HEK293 (cell line): Measurements from ENCODE around the gene OPA3.

Experiments
- CTCF ChIA-PET: fragments of 350-600 bp; formaldehyde crosslinking; extraction: SDS; loops from one replicate; lab custom pipeline; 2021; ENCODE audit warnings: antibody characterized with exemption; lab: Yijun Ruan, JAX
- POLR2A ChIA-PET: fragments of 300-600 bp; formaldehyde crosslinking; extraction: SDS; loops from one replicate; lab custom pipeline; 2020; ENCODE audit warnings: antibody characterized with exemption, inconsistent platforms; lab: Yijun Ruan, JAX
- H3K27ac ChIP-seq: fragments of 200-500 bp; sonication (Bioruptor generic); 2 replicates; pipeline ENCODE4 v1.5.1; 2014; ENCODE audit warnings: low read depth, low read length, control low read depth, inconsistent platforms; ENCODE audit errors: extremely low read depth
- H3K36me3 ChIP-seq, 2 experiments: fragments of 200-500 bp in 1 of 2; sonication (Bioruptor generic) in 1 of 2; 1 replicate in 1 of 2; 2 replicates in 1 of 2; pipeline ENCODE4 v1.5.1; 2014 to 2017; ENCODE audit warnings: inconsistent platforms in 2 of 2, low read length in 2 of 2; ENCODE audit not compliant: control insufficient read depth in 2 of 2, insufficient read depth in 1 of 2
- H3K4me1 ChIP-seq: fragments of 200-500 bp; sonication (Bioruptor generic); 2 replicates; pipeline ENCODE4 v1.5.1; 2014; ENCODE audit warnings: mild to moderate bottlenecking, low read length, inconsistent platforms; ENCODE audit not compliant: control insufficient read depth, insufficient read depth
- H3K4me3 ChIP-seq: 2 replicates; pipeline ENCODE4 v1.5.1; 2011; ENCODE audit warnings: low read depth, mild to moderate bottlenecking, control low read depth, low read length, moderate library complexity
- H3K9me3 ChIP-seq: fragments of 200-500 bp; sonication (Bioruptor generic); 2 replicates; pipeline ENCODE4 v1.5.1; 2014; ENCODE audit warnings: low read depth, low read length, inconsistent platforms; ENCODE audit not compliant: control insufficient read depth, insufficient read depth
- GFI1B ChIP-seq: fragments of 450-650 bp; formaldehyde crosslinking; IDR thresholded peaks from 2 replicates; pipeline ENCODE4 v1.5.1; 2016; ENCODE audit warnings: missing biosample characterization, missing genetic modification characterization
- MYNN ChIP-seq: fragments of 450-650 bp; formaldehyde crosslinking; IDR thresholded peaks from 2 replicates; pipeline ENCODE4 v1.5.1; 2016; ENCODE audit warnings: missing biosample characterization, missing genetic modification characterization, borderline replicate concordance
- OSR2 ChIP-seq: fragments of 450-650 bp; formaldehyde crosslinking; IDR thresholded peaks from 2 replicates; pipeline ENCODE4 v1.5.1; 2016; ENCODE audit warnings: missing biosample characterization, missing genetic modification characterization
- PRDM6 ChIP-seq: fragments of 450-650 bp; formaldehyde crosslinking; IDR thresholded peaks from 2 replicates; pipeline ENCODE4 v1.5.1; 2017; ENCODE audit warnings: missing biosample characterization, missing genetic modification characterization
- RBAK ChIP-seq: fragments of 450-650 bp; formaldehyde crosslinking; IDR thresholded peaks from 2 replicates; pipeline ENCODE4 v1.5.1; 2016; ENCODE audit warnings: missing biosample characterization, missing genetic modification characterization
- SCRT2 ChIP-seq: fragments of 450-650 bp; formaldehyde crosslinking; IDR thresholded peaks from 2 replicates; pipeline ENCODE4 v1.5.1; 2016; ENCODE audit warnings: missing biosample characterization, missing genetic modification characterization
- SP2 ChIP-seq: fragments of 450-650 bp; formaldehyde crosslinking; IDR thresholded peaks from 2 replicates; pipeline ENCODE4 v1.5.1; 2016; ENCODE audit warnings: missing biosample characterization, missing genetic modification characterization
- ZNF10 ChIP-seq: fragments of 450-650 bp; formaldehyde crosslinking; IDR thresholded peaks from 2 replicates; pipeline ENCODE4 v1.5.1; 2017; ENCODE audit warnings: missing biosample characterization, missing genetic modification characterization
- ZNF112 ChIP-seq: fragments of 450-650 bp; formaldehyde crosslinking; IDR thresholded peaks from 2 replicates; pipeline ENCODE4 v1.5.0; 2017; ENCODE audit warnings: missing biosample characterization, missing genetic modification characterization
- ZNF148 ChIP-seq: fragments of 450-650 bp; formaldehyde crosslinking; IDR thresholded peaks from 2 replicates; pipeline ENCODE4 v1.5.0; 2017; ENCODE audit warnings: missing biosample characterization, missing genetic modification characterization, borderline replicate concordance
- ZNF157 ChIP-seq: fragments of 450-650 bp; formaldehyde crosslinking; IDR thresholded peaks from 2 replicates; pipeline ENCODE4 v1.5.1; 2016; ENCODE audit warnings: missing biosample characterization, missing genetic modification characterization
- ZNF324 ChIP-seq: fragments of 450-650 bp; formaldehyde crosslinking; IDR thresholded peaks from 2 replicates; pipeline ENCODE4 v1.5.1; 2016; ENCODE audit warnings: missing biosample characterization, missing genetic modification characterization
- ZNF335 ChIP-seq: fragments of 450-650 bp; formaldehyde crosslinking; conservative IDR thresholded peaks from 2 replicates; pipeline ENCODE4 v1.5.1; 2016; ENCODE audit warnings: missing biosample characterization, missing genetic modification characterization
- ZNF366 ChIP-seq: fragments of 450-650 bp; formaldehyde crosslinking; conservative IDR thresholded peaks from 2 replicates; pipeline ENCODE4 v1.5.1; 2016; ENCODE audit warnings: missing biosample characterization, missing genetic modification characterization
- ZNF433 ChIP-seq: fragments of 450-650 bp; formaldehyde crosslinking; IDR thresholded peaks from 2 replicates; pipeline ENCODE4 v1.5.1; 2016; ENCODE audit warnings: missing biosample characterization, missing genetic modification characterization, low read depth
- ZNF473 ChIP-seq: fragments of 450-650 bp; formaldehyde crosslinking; IDR thresholded peaks from 2 replicates; pipeline ENCODE4 v1.5.1; 2017; ENCODE audit warnings: missing biosample characterization, missing genetic modification characterization
- ZNF549 ChIP-seq: fragments of 450-650 bp; IDR thresholded peaks from 2 replicates; pipeline ENCODE4 v1.5.1; 2018; ENCODE audit warnings: missing biosample characterization, missing genetic modification characterization, mild to moderate bottlenecking, inconsistent platforms, moderate library complexity
- ZNF629 ChIP-seq: fragments of 450-650 bp; formaldehyde crosslinking; IDR thresholded peaks from 2 replicates; pipeline ENCODE4 v1.5.1; 2017; ENCODE audit warnings: missing biosample characterization, missing genetic modification characterization
- ZNF664 ChIP-seq: fragments of 450-650 bp; formaldehyde crosslinking; IDR thresholded peaks from 2 replicates; pipeline ENCODE4 v1.5.1; 2016; ENCODE audit warnings: missing biosample characterization, missing genetic modification characterization
- ZNF830 ChIP-seq: fragments of 450-650 bp; IDR thresholded peaks from 2 replicates; pipeline ENCODE4 v1.5.0; 2018; ENCODE audit warnings: missing biosample characterization, missing genetic modification characterization, low read depth, mild to moderate bottlenecking, moderate library complexity
- ZNF837 ChIP-seq: fragments of 450-650 bp; formaldehyde crosslinking; IDR thresholded peaks from 2 replicates; pipeline ENCODE4 v1.5.1; 2016; ENCODE audit warnings: missing biosample characterization, missing genetic modification characterization
- TF ChIP-seq, protein P1 (sequence below): fragments of 450-650 bp; formaldehyde crosslinking; IDR thresholded peaks from 2 replicates; pipeline ENCODE4 v1.5.1; 2016; ENCODE audit warnings: missing biosample characterization, missing genetic modification characterization
- TF ChIP-seq, protein P2 (sequence below): fragments of 450-650 bp; formaldehyde crosslinking; IDR thresholded peaks from 2 replicates; pipeline ENCODE4 v1.5.1; 2016; ENCODE audit warnings: missing biosample characterization, missing genetic modification characterization
- TF ChIP-seq, protein P3 (sequence below): fragments of 450-650 bp; formaldehyde crosslinking; IDR thresholded peaks from 2 replicates; pipeline ENCODE4 v1.5.1; 2016; ENCODE audit warnings: missing biosample characterization, missing genetic modification characterization, low read depth

OPA3 gene

GRCh38 chr19:45478454-45479238 is 106.0 kb downstream of the OPA3 start (continued):
- TF ChIP-seq ZNF148 (tag by site-specific recombination), result no peak
- no peak for TF ChIP-seq ZNF112 (tag by site-specific recombination)
- TF ChIP-seq, protein P1, sequence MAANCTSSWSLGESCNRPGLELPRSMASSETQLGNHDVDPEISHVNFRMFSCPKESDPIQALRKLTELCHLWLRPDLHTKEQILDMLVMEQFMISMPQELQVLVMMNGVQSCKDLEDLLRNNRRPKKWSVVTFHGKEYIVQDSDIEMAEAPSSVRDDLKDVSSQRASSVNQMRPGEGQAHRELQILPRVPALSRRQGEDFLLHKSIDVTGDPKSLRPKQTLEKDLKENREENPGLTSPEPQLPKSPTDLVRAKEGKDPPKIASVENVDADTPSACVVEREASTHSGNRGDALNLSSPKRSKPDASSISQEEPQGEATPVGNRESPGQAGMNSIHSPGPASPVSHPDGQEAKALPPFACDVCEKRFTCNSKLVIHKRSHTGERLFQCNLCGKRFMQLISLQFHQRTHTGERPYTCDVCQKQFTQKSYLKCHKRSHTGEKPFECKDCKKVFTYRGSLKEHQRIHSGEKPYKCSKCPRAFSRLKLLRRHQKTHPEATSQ (tag by site-specific recombination), result no peak
- no peak for TF ChIP-seq ZNF473 (tag by site-specific recombination)
- no peak for TF ChIP-seq PRDM6 (tag by site-specific recombination)
- TF ChIP-seq ZNF837 (tag by site-specific recombination), result no peak
- no peak for TF ChIP-seq ZNF433 (tag by site-specific recombination)
- TF ChIP-seq ZNF324 (tag by site-specific recombination), result peak; percentile 75; the same call in 1 of the 2 replicates
- TF ChIP-seq ZNF157, result no peak
- TF ChIP-seq ZNF629 (tag by site-specific recombination), result peak; percentile 79
- TF ChIP-seq SCRT2 (tag by site-specific recombination), result peak; percentile 100
- TF ChIP-seq, protein P2, sequence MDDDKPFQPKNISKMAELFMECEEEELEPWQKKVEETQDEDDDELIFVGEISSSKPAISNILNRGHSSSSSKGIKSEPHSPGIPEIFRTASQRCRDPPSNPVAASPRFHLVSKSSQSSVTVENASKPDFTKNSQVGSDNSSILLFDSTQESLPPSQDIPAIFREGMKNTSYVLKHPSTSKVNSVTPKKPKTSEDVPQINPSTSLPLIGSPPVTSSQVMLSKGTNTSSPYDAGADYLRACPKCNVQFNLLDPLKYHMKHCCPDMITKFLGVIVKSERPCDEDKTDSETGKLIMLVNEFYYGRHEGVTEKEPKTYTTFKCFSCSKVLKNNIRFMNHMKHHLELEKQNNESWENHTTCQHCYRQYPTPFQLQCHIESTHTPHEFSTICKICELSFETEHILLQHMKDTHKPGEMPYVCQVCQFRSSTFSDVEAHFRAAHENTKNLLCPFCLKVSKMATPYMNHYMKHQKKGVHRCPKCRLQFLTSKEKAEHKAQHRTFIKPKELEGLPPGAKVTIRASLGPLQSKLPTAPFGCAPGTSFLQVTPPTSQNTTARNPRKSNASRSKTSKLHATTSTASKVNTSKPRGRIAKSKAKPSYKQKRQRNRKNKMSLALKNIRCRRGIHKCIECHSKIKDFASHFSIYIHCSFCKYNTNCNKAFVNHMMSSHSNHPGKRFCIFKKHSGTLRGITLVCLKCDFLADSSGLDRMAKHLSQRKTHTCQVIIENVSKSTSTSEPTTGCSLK, result no peak
- TF ChIP-seq OSR2, result no peak
- peak; percentile 96 for TF ChIP-seq MYNN (tag by site-specific recombination)

- Histone ChIP-seq H3K4me1 (no peaks in the 10 kb centered on the region), H3K4me3 (peak overlapping the region; percentile 20), H3K36me3 (no peaks in the 10 kb centered on the region), H3K27ac (no peak overlapping the region), H3K9me3 (no peaks in the 10 kb centered on the region)
- POLR2A ChIA-PET, result interaction anchor here (0.6 to 3.3 kb wide), 17 partner anchors 9 to 521 kb away, joined by 3 to 41 read pairs (median 5); partner anchors contain the start of genes ERCC2, FOSB and QPCTL
- CTCF ChIA-PET, result interaction anchor here (0.6 to 8.5 kb wide), 42 partner anchors 8 to 1731 kb away, joined by 3 to 295 read pairs (median 6); partner anchors contain the start of genes FOSB, OPA3, PPP1R13L and RTN2
- TF ChIP-seq ZNF366 (tag by site-specific recombination) (peak; percentile 82), ZNF335 (tag by site-specific recombination) (no peak), ZNF10 (no peak), ZNF830 (tag by site-specific recombination) (no peak), RBAK (tag by site-specific recombination) (no peak), SP2 (no peak), ZNF664 (peak; percentile 93), ZNF549 (no peak), GFI1B (no peak)
- TF ChIP-seq, protein P3, sequence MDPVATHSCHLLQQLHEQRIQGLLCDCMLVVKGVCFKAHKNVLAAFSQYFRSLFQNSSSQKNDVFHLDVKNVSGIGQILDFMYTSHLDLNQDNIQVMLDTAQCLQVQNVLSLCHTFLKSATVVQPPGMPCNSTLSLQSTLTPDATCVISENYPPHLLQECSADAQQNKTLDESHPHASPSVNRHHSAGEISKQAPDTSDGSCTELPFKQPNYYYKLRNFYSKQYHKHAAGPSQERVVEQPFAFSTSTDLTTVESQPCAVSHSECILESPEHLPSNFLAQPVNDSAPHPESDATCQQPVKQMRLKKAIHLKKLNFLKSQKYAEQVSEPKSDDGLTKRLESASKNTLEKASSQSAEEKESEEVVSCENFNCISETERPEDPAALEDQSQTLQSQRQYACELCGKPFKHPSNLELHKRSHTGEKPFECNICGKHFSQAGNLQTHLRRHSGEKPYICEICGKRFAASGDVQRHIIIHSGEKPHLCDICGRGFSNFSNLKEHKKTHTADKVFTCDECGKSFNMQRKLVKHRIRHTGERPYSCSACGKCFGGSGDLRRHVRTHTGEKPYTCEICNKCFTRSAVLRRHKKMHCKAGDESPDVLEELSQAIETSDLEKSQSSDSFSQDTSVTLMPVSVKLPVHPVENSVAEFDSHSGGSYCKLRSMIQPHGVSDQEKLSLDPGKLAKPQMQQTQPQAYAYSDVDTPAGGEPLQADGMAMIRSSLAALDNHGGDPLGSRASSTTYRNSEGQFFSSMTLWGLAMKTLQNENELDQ, result no peak
Measured at GRCh38 chr19:45477713-45478453, 106.7 kb downstream of the OPA3 start.
